HG03575 (cell line): ENCODE data around the gene FOXO3.
"Not testable (repeated sequence)": the region's sequence is repeated elsewhere in the genome, so short reads cannot be mapped to it uniquely, and the experiment has no call there.

Source experiments
- ATAC-seq: cut with Tn5 transposase; IDR thresholded peaks from one replicate; pipeline ENCODE4 v1.9.1; 2021; ENCODE audit not compliant: unreplicated experiment, insufficient number of reproducible peaks, low FRiP score; ENCODE audit errors: extremely low read depth

FOXO3 gene

DNA sequence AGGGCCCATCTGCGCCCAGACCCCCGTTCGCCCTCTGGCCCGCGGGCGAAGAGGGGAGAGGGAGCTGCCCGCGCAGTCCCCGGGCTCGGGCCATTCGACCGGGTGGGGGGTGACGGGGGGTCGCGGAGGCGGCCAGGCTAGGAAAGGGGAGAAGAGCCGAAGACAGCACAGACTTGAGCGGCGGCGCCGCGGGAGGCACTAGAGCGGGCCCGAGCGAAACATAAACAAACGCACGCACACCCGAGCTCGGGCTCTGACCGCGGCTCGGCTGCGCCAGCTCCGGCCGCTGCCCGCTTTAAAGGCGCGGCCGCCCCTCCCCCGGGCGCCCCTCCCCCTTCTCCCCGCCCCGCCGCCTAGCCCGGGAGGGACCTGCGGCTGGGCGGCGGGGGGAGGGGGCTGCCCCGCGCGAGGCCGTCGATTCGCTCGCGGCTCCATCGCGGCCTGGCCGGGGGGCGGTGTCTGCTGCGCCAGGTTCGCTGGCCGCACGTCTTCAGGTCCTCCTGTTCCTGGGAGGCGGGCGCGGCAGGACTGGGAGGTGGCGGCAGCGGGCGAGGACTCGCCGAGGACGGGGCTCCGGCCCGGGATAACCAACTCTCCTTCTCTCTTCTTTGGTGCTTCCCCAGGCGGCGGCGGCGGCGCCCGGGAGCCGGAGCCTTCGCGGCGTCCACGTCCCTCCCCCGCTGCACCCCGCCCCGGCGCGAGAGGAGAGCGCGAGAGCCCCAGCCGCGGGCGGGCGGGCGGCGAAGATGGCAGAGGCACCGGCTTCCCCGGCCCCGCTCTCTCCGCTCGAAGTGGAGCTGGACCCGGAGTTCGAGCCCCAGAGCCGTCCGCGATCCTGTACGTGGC lies at the start of gene FOXO3:
TSS of gene FOXO3 (plus strand) at position 455 of the 846 bp plus-strand sequence. CDS start at position 747, 292 bp downstream.
- no peak for ATAC-seq

DNA sequence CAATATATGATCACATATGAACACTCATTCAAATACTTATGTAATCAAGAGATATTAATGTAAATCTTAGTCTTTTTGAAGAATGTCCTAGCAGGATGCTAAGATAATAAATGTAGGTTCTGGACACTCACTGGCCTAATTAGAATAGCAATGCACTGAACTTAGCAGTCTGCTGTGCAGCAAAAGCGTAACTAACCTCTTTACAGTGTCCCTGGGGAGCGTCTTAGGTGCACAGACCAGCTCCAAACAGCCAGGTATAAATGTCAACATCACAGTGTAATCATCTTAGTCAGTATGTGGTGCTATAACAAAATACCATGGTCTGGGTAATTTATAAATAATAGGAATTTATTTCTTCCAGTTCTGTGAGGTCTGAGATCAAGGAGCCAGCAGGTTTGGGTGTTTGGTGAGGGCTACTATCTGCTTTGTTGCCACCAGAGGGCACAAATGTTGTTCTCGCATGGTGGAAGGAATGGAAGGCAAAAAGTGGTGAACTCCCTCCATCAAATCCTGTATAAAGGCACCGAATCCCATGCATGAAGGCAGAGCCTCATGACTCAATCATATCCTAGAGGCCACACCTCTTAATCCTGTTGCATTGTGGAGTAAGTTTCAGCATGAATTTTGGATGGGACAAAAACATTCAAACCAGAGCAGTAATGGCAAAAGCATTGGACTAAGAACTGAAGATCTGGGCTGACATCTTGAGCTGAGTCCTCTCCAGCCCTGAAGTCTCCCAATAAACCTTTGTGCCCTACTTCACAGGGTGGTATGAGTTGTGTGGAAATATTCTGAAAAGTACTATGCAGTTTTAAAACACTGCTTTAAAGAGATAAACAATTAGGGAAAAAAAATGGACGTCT lies 41.8 kb upstream of the FOXO3 start:
- no peak for ATAC-seq

DNA sequence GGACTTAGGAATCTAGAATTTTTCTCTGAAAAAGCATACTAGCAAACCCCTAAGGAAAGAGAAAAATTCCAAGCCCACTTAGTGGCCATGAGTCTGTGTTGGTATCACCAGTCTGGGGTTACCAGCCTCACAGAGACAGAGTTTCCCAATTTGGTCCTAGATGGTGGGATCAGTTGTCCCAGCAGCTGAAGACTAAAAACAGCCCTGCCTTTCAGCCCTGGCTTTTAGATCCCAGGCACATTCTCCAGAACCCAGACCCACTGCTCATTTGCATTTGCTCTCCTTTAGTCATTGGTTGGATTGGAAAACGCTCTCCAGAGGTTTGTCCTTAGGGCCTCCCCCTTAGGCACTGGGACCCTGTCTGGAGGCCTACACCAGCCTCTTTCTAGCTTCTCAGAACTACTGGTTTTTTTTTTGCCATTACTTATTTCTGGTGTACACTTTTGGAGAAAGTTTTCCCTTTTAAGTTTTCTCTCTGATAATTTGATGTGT lies 39.1 kb upstream of the FOXO3 start:
- ATAC-seq, result no peak

DNA sequence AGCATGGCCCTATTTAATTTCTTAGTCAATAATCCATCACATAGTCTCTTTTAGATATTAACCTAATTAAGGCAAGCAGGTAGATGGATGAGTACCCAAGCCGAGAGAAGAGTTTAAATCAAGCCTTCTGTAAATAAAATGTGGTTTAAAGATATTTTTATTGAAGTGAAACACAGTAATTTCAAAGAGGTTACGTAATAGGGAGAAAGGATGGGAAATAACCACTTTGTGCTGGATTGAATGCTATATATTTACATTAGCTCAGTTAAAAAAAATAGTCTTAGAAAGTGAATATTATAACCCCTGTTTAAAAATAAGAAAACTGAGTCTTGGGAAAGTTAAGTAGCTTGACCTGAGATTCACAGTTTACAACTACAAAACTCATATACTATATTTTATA lies 37.0 kb upstream of the FOXO3 start:
- no peak for ATAC-seq

DNA sequence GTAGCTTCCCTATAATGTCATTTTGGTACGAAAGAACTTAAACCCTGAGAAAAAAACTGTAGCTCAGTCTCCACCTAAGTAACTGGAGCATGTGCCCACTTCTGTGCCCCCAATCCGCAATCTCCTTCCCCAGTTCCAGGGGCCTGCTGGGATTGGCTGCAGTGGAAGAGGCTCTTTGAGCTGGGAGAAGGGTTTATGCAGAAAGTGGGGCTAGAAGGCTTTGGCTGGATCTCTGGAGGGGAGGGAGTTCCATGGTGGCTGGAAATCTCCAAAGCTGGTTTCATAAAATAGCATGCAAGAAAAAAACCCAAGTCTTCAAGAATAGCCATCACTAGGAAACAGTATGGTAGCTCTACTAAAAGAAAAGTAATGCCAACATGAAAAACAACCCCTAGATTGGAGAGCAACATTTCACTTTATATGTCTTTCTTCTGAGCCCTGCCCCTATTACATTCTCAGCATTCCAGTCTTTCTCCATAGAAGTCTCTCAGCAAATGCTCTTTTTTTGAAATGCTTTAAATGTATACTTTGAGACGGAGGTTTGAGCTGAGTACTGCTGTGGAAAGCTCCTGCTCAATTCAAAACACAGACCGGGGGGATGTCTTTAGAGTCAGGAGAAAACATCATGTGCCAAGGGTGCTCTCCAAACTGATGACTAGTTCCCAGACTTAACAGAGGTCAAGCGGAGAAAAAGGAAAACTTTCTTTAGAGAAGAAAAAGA lies 36.0 kb upstream of the FOXO3 start:
- ATAC-seq, result no peak

DNA sequence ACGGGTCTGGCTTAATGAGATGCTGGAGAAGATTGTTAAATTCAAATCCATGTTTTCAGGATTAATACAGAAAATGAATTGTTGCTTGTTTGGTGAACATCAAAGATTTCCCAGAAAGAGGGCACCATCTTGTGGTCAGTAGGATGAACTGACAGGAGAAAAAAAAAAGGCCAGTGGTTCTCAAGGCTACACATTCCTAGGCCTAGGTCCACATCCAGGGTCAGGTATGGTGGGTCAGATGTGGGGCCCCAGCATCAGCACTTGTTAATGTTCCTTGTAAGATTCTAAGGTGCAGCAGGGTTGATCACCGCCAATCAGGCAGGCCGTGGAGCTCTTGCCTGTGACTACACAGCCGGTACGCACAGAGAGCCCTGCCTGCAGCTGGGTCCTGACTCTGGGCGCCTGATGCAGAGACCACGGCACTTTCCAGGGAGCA lies 34.0 kb upstream of the FOXO3 start:
- ATAC-seq, result no peak

DNA sequence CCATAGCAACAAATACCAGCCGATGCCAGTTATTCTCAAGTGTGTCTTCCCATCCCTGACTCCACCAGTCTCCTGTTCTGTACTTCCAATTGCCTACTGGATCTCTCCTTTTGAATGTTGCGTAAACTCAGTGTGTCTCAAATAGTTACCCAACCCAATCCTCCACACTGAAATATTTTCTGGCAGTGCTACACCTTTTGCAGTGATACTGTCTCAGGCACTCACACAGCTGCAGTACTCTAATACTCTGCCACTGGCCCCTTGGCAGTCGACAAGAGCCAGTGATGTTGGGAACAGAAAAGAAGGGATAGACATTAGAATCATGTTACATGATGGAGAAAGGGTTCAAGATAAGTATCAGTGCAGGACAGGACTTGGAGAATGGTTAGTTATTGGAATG lies 31.8 kb upstream of the FOXO3 start:
- ATAC-seq, result no peak

DNA sequence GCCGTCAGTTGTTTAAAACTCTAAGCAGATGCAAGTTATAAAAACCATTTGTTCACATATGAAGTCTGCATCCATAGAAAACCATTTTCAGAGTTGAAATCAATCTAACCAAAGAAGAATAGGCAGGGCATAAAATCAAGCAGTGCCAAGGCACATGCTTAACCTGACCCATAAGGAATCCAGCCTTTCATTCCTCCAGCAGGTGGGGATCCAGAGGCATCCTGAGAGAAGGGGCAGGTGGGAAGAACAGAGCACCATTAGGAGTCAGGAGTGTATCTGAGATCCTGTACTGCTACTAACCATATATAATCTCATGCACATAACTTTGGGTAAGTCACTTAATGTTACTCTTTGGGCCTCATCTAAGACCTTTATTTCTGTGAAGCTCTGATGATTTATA lies 29.4 kb upstream of the FOXO3 start:
- no peak for ATAC-seq

DNA sequence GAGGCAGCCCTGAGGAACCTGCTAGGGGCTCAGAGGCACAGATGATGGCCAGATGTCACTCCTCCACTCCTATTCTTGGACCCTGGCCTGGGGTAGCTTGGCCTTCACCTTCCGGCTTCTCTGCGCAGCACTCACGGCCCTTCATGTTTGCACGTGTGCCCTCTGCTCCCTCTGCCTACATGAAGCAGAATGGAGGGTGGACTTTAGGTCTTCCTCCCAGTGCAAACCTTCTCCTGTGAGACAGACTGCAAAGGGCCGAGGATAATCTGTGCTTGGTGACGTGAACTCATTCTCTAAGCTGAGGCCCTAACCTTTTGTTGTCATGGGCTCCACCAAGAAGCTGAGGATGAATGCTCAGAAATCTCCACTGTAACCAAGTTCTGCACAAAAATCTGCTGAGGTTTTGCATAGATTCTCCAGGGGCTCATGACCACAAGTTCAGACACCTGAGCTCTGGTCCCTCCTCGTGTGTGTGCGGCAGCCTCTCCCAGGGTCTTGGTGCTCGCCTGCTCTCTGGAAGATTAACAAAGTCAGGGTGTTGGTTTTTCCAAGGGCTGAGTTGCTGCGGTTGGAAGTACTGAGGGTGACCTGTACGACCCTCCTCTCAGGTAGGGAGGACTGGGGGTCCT lies 25.5 kb upstream of the FOXO3 start:
- no peak for ATAC-seq

DNA sequence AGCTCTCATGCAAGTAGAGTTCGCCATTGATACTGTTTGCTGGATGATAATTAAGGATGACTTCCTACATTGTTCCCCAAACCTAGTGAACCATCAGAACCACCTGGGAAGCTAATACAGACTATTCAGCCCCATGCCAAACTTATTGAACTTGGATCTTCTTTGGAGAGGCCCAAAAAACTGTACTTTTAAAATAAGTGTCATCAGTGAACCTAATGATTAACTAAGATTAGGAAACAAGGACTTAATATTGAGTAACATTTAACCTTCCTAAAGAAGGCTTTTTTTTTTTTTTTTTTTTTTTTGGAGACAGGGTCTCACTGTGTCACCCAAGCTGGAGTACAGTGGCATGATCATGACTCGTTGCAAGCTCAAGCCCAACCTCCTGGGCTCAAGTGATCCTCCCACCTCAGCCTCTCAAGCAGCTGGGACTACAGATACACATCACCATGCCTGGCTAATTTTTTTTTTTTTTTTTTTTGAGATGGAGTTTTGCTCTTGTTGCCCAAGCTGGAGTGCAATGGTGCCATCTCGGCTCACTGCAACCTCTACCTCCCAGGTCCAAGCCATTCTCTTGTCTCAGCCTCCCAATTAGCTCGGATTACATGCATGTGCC lies 24.7 kb upstream of the FOXO3 start:
- ATAC-seq, result not testable (repeated sequence)

DNA sequence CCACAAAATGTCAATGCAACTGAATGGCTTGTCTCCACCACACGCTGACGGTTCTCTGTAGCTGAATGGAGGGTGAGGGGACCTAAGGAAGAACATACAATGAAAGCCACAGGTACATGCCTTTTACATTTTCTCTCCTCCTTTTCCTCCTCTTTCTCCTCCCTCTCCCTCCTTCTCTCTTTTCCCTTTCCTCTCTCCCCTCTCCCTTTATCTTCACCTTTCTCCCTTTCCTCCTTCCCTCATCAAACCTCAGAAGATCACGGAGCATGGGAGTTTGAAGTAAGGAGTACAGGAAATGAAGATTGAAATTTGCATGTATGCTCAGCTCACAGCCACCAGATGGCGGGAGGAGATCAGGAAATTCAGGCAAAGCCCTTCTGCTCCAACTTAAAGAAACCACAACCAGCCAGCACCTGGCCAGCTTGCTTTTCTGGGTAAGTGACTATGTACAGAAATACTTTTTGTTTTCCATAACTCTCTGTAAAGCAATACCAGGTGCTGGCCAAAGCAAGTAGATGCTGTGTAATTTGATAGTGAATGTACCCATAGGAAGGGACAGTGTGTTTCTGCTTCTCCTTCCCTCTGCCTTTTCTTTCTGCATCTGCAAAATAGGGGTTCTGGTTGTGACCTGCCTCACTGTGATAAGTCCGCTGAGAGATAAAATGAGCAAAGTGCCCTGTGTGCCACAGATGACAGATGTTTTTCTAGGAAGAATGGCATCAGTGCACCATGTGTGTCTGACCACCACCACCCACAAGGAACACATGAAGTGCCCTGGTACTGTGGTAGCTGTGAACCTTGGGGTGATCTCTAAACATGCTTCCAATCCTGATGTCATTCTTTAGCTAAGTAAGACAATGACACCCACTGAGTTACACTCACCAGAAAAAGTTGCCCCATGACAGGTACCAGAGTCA lies 18.6 kb upstream of the FOXO3 start:
- ATAC-seq, result no peak

DNA sequence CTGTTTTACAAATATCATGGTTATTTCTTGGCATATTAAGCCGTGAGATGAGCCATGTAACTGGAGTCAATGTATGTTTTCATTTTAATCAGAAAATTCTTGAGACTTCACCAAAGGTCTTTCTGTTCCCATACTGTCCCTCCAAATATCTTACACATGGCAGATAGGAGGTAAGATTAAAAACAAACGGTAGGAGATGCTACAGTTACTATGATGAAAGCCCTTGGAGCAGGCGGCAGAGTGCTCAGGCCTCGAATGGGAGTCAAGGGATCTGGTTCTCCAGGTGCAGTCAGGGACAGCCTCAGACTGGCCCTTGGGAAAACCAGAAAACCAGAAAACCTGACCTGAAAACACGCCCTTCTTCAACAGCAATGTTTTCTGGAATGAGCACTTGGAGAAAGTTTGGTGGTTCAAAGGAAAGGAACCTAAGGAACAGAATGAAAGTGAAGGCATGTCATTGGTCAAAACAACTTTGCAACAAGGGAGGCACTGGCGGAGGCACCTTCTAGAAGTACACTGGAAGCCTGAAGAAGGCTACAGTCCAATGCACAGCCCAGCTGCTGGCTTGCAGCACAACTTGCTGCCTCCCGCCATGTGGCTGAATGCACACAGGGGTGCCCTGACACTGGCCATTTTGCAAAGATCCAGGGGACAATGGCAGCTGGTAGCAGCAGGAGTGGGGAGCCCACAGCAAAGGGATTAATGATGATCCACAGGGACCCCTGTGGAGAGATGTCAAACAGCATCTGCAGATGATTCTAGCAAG lies 17.4 kb upstream of the FOXO3 start:
- ATAC-seq, result no peak

DNA sequence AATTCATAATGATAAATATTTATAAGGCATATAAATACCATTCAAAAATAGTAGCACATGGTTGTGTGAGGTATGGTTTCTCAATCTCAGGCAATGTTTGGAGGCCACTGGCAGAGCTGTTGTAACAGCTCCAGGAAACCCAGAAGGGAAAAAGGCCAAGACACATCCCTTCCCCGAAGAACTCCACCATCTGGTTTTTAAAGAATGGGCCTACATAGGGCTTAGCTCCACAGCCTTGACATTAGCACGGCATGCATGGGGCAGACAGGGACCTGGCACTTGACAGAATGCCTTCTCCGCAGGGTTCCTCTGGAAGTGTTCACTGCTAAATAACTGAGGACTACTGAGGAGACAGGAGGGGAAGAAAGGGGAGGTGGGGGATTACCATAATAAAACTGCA lies 16.1 kb upstream of the FOXO3 start:
- ATAC-seq, result no peak

DNA sequence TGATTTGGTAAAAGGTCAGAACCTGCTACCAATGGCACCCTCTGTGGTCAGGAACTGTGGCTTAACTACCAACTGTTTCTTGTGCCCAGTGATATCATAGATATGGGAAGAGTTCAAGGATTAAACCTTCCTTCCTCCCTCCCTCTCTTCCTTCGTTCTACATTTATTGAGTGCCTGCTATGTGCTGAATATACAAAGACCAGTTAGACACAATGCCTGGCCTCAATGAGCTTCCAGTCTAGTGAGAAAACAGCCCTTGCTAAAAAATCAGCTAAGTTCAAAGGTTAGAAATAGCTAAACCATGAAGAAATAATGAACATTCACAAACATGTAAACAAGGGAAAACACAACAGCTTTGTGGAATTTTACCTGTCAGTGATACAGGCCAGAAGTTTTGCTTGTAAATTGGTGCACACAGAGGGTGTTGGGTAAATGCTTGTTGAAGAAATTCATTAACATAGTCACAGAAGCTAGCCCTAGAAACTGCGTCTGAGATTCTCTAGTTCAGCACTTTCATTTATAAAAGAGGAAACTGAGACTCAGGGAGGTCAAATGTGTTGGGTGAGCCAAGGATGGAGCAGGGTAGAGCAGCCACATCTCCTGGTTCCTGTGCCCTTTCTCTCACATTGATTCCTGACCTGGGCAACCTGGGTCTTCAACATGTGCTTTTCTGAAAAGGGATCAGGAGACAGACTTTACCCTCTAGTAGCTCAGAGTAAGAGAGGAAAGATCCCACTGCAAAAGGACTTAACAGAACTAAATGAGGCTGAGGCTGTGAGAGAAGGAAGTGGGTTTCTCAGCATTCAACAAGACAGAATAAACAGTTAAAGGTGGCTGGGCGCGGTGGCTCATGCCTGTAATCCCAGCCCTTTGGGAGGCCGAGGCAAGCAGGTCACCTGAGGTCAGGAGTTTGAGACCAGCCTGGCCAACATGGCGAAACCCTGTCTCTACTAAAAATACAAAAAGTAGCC lies 14.4 kb upstream of the FOXO3 start:
- no peak for ATAC-seq

DNA sequence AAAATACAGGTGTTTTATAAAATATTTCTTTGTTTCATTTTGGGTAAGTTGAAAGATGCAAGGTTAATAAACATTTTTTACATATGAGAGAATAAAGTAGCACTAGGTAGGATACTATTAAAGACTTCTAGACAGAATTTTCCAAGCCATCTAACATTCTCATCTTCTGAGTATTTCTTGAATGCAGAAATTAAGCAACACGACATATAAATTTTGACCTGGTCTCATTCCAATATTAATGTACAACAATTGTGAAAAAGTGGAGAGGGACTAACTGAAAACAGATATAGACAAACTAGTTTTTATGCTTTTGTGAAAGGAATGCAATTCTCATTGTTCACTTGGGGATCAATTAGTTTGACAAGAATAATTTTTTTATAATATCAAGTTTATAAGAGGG lies 11.5 kb upstream of the FOXO3 start:
- ATAC-seq, result no peak

DNA sequence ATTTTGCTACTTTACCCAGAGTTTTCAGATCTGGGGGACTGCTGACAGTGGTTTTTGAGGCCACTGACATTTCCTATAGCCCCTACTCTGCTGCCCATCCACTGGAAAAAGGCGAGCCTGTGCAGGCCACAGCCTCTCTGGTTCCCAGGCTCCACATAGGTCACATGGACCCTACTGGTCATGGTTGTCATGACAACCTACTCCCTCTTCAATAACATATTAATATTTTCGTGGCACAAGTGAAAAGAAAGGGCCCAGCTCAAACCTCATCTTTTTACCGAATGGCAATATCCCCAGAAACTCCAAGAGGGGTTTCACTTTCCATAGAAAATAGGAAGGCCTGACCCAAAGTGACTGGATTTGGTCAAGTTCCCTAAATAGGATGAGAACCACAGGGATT lies 11.0 kb upstream of the FOXO3 start:
- no peak for ATAC-seq
